Brain microvascular endothelial cell (primary cell): Measurements from ENCODE around the gene GUCY2D.

Source experiments
- DNase-seq: peaks from one replicate; pipeline ENCODE4 v3.0.0-alpha.2; 2020
- H3K27ac ChIP-seq: fragments of 250-450 bp; sonication (Bioruptor Pico); 2 replicates; pipeline ENCODE4 v1.5.1; 2020; ENCODE audit warnings: mild to moderate bottlenecking, moderate library complexity
- H3K27me3 ChIP-seq: fragments of 250-450 bp; sonication (Bioruptor Pico); replicated peaks from 2 replicates; pipeline ENCODE4 v1.5.1; 2020; ENCODE audit warnings: mild to moderate bottlenecking
- H3K36me3 ChIP-seq: fragments of 250-450 bp; sonication (Bioruptor Pico); replicated peaks from 2 replicates; pipeline ENCODE4 v1.5.1; 2020; ENCODE audit warnings: mild to moderate bottlenecking
- H3K4me3 ChIP-seq: 2 replicates; pipeline ENCODE4 v1.5.1; 2011; ENCODE audit warnings: low read depth, mild to moderate bottlenecking, control low read depth, low read length, moderate library complexity
- in situ Hi-C: cut with HindIII; loops from 2 replicates; pipeline ENCODE4 v1.10.0; 2017; ENCODE audit warnings: low sequenced_read_pairs, low pct_ligation_motif_present
- TF ChIP-seq, protein P1 (sequence below): IDR thresholded peaks from 2 replicates; pipeline ENCODE4 v1.5.1; 2011; ENCODE audit warnings: low read depth, mild to moderate bottlenecking, moderate library complexity, low read length, control low read depth, inconsistent platforms; ENCODE audit errors: missing control alignments

Gene GUCY2D

DNA sequence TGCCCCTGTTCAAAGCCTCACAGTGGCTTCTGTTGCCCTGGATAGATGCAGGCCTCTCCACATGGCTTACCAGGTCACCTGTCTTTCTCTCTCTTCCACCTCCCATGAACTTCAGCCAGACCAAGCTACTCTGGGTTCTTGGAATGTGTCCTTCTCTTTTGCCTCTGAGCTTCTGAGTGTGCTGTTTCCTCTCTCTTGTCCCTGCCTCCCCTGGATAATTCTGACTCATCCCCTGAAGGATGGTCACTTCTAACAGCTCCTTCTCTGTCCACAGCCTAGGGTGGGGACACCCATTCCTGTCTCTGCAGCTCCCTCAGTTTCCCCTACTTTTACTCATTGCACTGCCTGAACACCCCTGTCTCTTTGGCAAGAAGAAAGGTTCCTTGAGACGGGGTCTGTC, 2.9 kb downstream of the GUCY2D start:
- Histone ChIP-seq H3K27me3 (peaks cover 27% of the 10 kb centered on the region), H3K4me3 (no peak overlapping the region), H3K36me3 (no peaks in the 10 kb centered on the region), H3K27ac (no peak overlapping the region)
- DNase-seq = no peak
- TF ChIP-seq, protein P1, sequence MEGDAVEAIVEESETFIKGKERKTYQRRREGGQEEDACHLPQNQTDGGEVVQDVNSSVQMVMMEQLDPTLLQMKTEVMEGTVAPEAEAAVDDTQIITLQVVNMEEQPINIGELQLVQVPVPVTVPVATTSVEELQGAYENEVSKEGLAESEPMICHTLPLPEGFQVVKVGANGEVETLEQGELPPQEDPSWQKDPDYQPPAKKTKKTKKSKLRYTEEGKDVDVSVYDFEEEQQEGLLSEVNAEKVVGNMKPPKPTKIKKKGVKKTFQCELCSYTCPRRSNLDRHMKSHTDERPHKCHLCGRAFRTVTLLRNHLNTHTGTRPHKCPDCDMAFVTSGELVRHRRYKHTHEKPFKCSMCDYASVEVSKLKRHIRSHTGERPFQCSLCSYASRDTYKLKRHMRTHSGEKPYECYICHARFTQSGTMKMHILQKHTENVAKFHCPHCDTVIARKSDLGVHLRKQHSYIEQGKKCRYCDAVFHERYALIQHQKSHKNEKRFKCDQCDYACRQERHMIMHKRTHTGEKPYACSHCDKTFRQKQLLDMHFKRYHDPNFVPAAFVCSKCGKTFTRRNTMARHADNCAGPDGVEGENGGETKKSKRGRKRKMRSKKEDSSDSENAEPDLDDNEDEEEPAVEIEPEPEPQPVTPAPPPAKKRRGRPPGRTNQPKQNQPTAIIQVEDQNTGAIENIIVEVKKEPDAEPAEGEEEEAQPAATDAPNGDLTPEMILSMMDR = no peak
- in situ Hi-C loops = no loop called here

DNA sequence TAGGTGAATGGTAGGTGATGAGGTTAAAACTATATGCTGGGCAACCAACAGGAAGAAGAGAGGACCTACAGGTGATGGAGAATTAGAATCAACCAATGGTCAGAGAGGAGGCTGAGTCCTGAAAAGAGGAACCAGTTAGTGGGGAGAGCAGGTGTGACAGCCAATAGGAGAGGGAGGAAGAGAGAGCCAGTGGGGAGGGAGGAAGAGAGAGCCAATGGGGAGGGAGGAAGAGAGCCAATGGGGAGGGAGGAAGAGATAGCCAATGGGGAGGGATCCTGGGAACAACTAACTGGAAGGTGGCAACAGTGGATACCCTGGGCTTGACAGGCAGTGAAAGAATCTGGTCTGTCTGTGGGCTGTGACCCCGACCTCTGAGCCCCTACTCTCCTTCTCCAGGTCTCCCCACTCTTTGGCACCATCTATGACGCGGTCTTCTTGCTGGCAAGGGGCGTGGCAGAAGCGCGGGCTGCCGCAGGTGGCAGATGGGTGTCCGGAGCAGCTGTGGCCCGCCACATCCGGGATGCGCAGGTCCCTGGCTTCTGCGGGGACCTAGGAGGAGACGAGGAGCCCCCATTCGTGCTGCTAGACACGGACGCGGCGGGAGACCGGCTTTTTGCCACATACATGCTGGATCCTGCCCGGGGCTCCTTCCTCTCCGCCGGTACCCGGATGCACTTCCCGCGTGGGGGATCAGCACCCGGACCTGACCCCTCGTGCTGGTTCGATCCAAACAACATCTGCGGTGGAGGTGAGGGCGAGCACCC, 3.7 kb downstream of the GUCY2D start:
- TF ChIP-seq, protein P1 = no peak
- H3K36me3 ChIP-seq = no peaks in the 10 kb centered on the region
- in situ Hi-C loops = no loop called here
- no peak overlapping the region for H3K4me3 ChIP-seq
- H3K27ac ChIP-seq = no peak overlapping the region
- DNase-seq = no peak
- peaks cover 26% of the 10 kb centered on the region for H3K27me3 ChIP-seq

DNA sequence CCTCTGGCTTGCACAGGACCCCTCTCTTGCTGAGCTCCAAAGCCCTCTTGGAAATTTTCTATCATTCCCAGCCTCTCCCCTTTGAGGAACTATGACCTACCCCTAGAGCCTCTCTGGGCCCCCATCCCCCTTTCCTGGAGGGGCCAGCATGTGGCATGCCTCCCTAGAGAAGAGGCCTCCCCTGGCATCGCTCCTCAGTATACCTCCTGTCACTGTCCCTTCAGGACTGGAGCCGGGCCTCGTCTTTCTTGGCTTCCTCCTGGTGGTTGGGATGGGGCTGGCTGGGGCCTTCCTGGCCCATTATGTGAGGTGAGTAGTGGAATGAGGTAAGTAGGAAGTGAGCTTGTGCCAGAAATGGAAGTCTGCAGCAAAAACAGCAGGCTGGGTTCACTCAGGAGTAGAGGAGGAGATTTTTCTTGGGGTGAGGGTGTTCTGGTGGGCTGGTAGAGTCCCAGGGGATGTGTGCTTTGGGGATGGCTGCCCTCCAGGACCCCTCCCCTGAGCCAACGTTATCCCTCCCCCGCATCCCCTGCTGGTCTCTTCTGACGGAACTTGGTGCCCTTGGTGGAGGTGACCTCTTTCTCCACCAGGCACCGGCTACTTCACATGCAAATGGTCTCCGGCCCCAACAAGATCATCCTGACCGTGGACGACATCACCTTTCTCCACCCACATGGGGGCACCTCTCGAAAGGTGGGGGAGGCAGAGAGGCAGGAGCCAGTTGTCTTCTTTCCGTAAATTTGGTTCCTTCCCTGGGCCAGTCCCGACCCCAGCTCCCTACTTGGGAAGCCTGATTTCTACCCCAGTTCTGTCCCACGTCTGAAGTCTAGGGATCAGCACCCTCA, 4.6 kb downstream of the GUCY2D start:
- in situ Hi-C loops = no loop called here
- TF ChIP-seq, protein P1 = no peak
- Histone ChIP-seq H3K4me3 (no peak overlapping the region), H3K27me3 (peaks cover 21% of the 10 kb centered on the region), H3K27ac (no peak overlapping the region), H3K36me3 (no peaks in the 10 kb centered on the region)
- DNase-seq = no peak

DNA sequence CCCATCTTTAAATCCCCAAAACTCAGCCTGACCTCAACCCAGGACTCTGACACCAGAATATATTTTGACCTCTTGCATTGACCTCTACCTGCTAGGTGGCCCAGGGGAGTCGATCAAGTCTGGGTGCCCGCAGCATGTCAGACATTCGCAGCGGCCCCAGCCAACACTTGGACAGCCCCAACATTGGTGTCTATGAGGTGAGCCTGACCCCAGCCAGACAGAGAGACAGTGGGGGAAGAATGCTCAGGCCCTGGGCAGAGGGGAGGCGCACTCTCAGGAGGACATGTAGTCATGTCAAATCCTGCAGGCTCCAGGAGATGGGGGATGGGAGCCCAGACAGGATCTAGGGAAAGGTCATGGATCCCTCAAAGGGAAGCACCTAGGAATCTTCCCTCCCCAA, 5.4 kb downstream of the GUCY2D start:
- in situ Hi-C loops = no loop called here
- no peak for DNase-seq
- H3K4me3 ChIP-seq = no peak overlapping the region
- H3K36me3 ChIP-seq = no peaks in the 10 kb centered on the region
- H3K27me3 ChIP-seq = peaks cover 13% of the 10 kb centered on the region
- TF ChIP-seq, protein P1 = no peak
- H3K27ac ChIP-seq = no peak overlapping the region

DNA sequence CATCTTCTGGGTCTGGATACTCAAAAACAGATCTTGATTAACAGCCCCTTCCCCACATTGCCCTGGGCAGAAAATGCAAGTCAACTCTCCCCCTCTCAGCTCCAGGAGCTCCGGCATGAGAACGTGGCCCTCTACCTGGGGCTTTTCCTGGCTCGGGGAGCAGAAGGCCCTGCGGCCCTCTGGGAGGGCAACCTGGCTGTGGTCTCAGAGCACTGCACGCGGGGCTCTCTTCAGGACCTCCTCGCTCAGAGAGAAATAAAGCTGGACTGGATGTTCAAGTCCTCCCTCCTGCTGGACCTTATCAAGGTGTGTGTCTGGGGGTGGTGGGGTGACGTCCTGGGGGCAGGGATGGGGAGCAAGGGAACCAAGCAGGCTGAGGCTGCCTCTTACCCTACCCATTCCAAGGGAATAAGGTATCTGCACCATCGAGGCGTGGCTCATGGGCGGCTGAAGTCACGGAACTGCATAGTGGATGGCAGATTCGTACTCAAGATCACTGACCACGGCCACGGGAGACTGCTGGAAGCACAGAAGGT, 9.7 kb downstream of the GUCY2D start:
- no peak overlapping the region for H3K4me3 ChIP-seq
- no peak for DNase-seq
- TF ChIP-seq, protein P1 = no peak
- H3K27ac ChIP-seq = no peak overlapping the region
- H3K36me3 ChIP-seq = no peaks in the 10 kb centered on the region
- in situ Hi-C loops = no loop called here
- H3K27me3 ChIP-seq = peaks cover 3% of the 10 kb centered on the region
